NCI-H748 (cell line): ENCODE results near the gene GPR39.
A peak's percentile ranks its signal among the peaks of the same experiment; 100 is the strongest.
"Not testable (repeated sequence)": the region's sequence is repeated elsewhere in the genome, so short reads cannot be mapped to it uniquely, and the experiment has no call there.

Experiments
- DNase-seq: peaks from one replicate; lab custom pipeline; 2025; ENCODE audit not compliant: unreplicated experiment; lab: John Stamatoyannopoulos, UW

The GPR39 gene

GRCh38 chr2:132416723-132417395 lies at the start of gene GPR39:
Gene GPR39, plus strand, starts transcription at chr2:132416805.
- no peak for DNase-seq

GRCh38 chr2:132368191-132368590 lies 48.4 kb upstream of the GPR39 start:
- DNase-seq: no peak

- DNase-seq: no peak
Observed at GRCh38 chr2:132372276-132372675, 44.3 kb upstream of the GPR39 start.

GRCh38 chr2:132373391-132374135 lies 43.0 kb upstream of the GPR39 start:
- no peak for DNase-seq

- no peak for DNase-seq
Observed at GRCh38 chr2:132374151-132374550, 42.5 kb upstream of the GPR39 start.

- DNase-seq: no peak
Observed at GRCh38 chr2:132374551-132374950, 42.1 kb upstream of the GPR39 start.

GRCh38 chr2:132374961-132375360 lies 41.6 kb upstream of the GPR39 start:
- DNase-seq: peak; percentile 47

GRCh38 chr2:132381376-132381775 lies 35.2 kb upstream of the GPR39 start:
- no peak for DNase-seq

- no peak for DNase-seq
Observed at GRCh38 chr2:132383956-132384355, 32.6 kb upstream of the GPR39 start.

GRCh38 chr2:132384491-132385151 lies 32.0 kb upstream of the GPR39 start:
- no peak for DNase-seq

- no peak for DNase-seq
Observed at GRCh38 chr2:132387126-132387525, 29.5 kb upstream of the GPR39 start.

GRCh38 chr2:132390076-132390475 lies 26.5 kb upstream of the GPR39 start:
- DNase-seq: no peak

- DNase-seq: no peak
Observed at GRCh38 chr2:132391378-132391777, 25.2 kb upstream of the GPR39 start.

GRCh38 chr2:132392221-132392620 lies 24.4 kb upstream of the GPR39 start:
- no peak for DNase-seq

GRCh38 chr2:132392879-132393278 lies 23.7 kb upstream of the GPR39 start:
- no peak for DNase-seq

- DNase-seq: not testable (repeated sequence)
Observed at GRCh38 chr2:132397042-132397441, 19.6 kb upstream of the GPR39 start.

GRCh38 chr2:132400169-132400900 lies 16.3 kb upstream of the GPR39 start:
- DNase-seq: no peak

GRCh38 chr2:132400901-132401240 lies 15.7 kb upstream of the GPR39 start:
- DNase-seq: no peak

GRCh38 chr2:132401326-132401725 lies 15.3 kb upstream of the GPR39 start:
- DNase-seq: no peak

- DNase-seq: no peak
Observed at GRCh38 chr2:132403146-132403545, 13.5 kb upstream of the GPR39 start.

GRCh38 chr2:132404056-132404455 lies 12.5 kb upstream of the GPR39 start:
- DNase-seq: peak; percentile 13

- DNase-seq: no peak
Observed at GRCh38 chr2:132407784-132408183, 8.8 kb upstream of the GPR39 start.
